ENCODE measurements around the gene ADD1. TPM values are rescaled to one million over a fixed set of nuclear protein-coding genes. Genes with fewer than 3 reads are reported as not detected.

ADD1 gene
- total and polyA plus RNA-seq, 2 donors from 2014 or later, result 232 to 313 TPM

GRCh38 chr4:2803624-2804448 lies 39.8 kb upstream of the ADD1 start:
- Histone ChIP-seq H3K4me1 (ENCODE audit: control insufficient read depth in 2 of 3, insufficient read depth in 2 of 3, low read depth in 1 of 3, low read length in 3 of 3) (peaks cover 0 to 63% (median 38%) of the 10 kb centered on the region in 3 donors), H3K36me3 (ENCODE audit: control insufficient read depth in 2 of 3, insufficient read depth in 3 of 3, low read length in 3 of 3) (peaks cover 0 to 2% (median 0%) of the 10 kb centered on the region in 3 donors), H3K4me3 (ENCODE audit: low read length in 3 of 3) (no peak overlapping the region), H3K9ac (ENCODE audit: low read length in 3 of 3) (no peak overlapping the region), H3K9me3 (ENCODE audit: control insufficient read depth in 2 of 3, insufficient read depth in 1 of 3, low read length in 3 of 3) (no peaks in the 10 kb centered on the region), H3K27me3 (ENCODE audit: control insufficient read depth, insufficient read depth, low read length) (no peaks in the 10 kb centered on the region), H3K27ac (ENCODE audit: low read depth in 2 of 2, low read length in 2 of 2) (no peak overlapping the region)
- DNase-seq (peak in 2 of 5 donors; percentile 34 to 73), FAIRE-seq (no peak)
- intact Hi-C loops (cut with DNase I), result no loop called here
- no peak for TF ChIP-seq CTCF (IDR thresholded peaks at IDR 0.05; ENCODE audit: borderline replicate concordance, extremely low read depth, insufficient read depth)

- DNase-seq (peak in 2 of 5 donors; percentile 48 to 68), FAIRE-seq (no peak)
- Histone ChIP-seq H3K9ac (ENCODE audit: low read length in 3 of 3) (no peak overlapping the region), H3K4me3 (ENCODE audit: low read length in 3 of 3) (no peak overlapping the region), H3K27ac (ENCODE audit: low read depth in 2 of 2, low read length in 2 of 2) (no peak overlapping the region), H3K36me3 (ENCODE audit: control insufficient read depth in 2 of 3, insufficient read depth in 3 of 3, low read length in 3 of 3) (peaks cover 0 to 2% (median 0%) of the 10 kb centered on the region in 3 donors), H3K27me3 (ENCODE audit: control insufficient read depth, insufficient read depth, low read length) (no peaks in the 10 kb centered on the region), H3K4me1 (ENCODE audit: control insufficient read depth in 2 of 3, insufficient read depth in 2 of 3, low read depth in 1 of 3, low read length in 3 of 3) (peaks cover 0 to 60% (median 35%) of the 10 kb centered on the region in 3 donors), H3K9me3 (ENCODE audit: control insufficient read depth in 2 of 3, insufficient read depth in 1 of 3, low read length in 3 of 3) (no peaks in the 10 kb centered on the region)
- TF ChIP-seq CTCF (IDR thresholded peaks at IDR 0.05; ENCODE audit: borderline replicate concordance, extremely low read depth, insufficient read depth), result no peak
- intact Hi-C loops (cut with DNase I), result no loop called here
These were observed 39.1 kb upstream of the ADD1 start for GRCh38 chr4:2804449-2804972.

GRCh38 chr4:2804973-2805501 lies 38.6 kb upstream of the ADD1 start:
- FAIRE-seq (no peak), DNase-seq (peak in 1 of 5 donors; percentile 77)
- Histone ChIP-seq H3K9ac (ENCODE audit: low read length in 3 of 3) (no peak overlapping the region), H3K27ac (ENCODE audit: low read depth in 2 of 2, low read length in 2 of 2) (no peak overlapping the region), H3K4me1 (ENCODE audit: control insufficient read depth in 2 of 3, insufficient read depth in 2 of 3, low read depth in 1 of 3, low read length in 3 of 3) (peaks cover 0 to 60% (median 39%) of the 10 kb centered on the region in 3 donors), H3K4me3 (ENCODE audit: low read length in 3 of 3) (no peak overlapping the region), H3K27me3 (ENCODE audit: control insufficient read depth, insufficient read depth, low read length) (no peaks in the 10 kb centered on the region), H3K9me3 (ENCODE audit: control insufficient read depth in 2 of 3, insufficient read depth in 1 of 3, low read length in 3 of 3) (no peaks in the 10 kb centered on the region), H3K36me3 (ENCODE audit: control insufficient read depth in 2 of 3, insufficient read depth in 3 of 3, low read length in 3 of 3) (peaks cover 0 to 2% (median 0%) of the 10 kb centered on the region in 3 donors)
- intact Hi-C loops (cut with DNase I), result no loop called here
- no peak for TF ChIP-seq CTCF (IDR thresholded peaks at IDR 0.05; ENCODE audit: borderline replicate concordance, extremely low read depth, insufficient read depth)
